ENCODE results near the gene IGFN1.

Gene IGFN1

GRCh38 chr1:201167041-201167991 is 23.3 kb upstream of the IGFN1 start:
- TF ChIP-seq MYC (IDR thresholded peaks at IDR 0.05; ENCODE audit: low read depth, low read length) (no peak), MAX (IDR thresholded peaks at IDR 0.05; ENCODE audit: low read depth, low read length) (no peak), POLR2A (IDR thresholded peaks at IDR 0.05; ENCODE audit: extremely low read depth, insufficient read length) (no peak), CTCF (IDR thresholded peaks at IDR 0.05; ENCODE audit: low read depth, low read length) (no peak)
- H3K4me3 ChIP-seq (ENCODE audit: low read depth, low read length): no peak overlapping the region
- no peak for DNase-seq (ENCODE audit: low read depth)

- DNase-seq (ENCODE audit: low read depth): no peak
- H3K4me3 ChIP-seq (ENCODE audit: low read depth, low read length): no peak overlapping the region
- TF ChIP-seq POLR2A (IDR thresholded peaks at IDR 0.05; ENCODE audit: extremely low read depth, insufficient read length): no peak
- TF ChIP-seq MAX (IDR thresholded peaks at IDR 0.05; ENCODE audit: low read depth, low read length): no peak
- TF ChIP-seq CTCF (IDR thresholded peaks at IDR 0.05; ENCODE audit: low read depth, low read length): no peak
- TF ChIP-seq MYC (IDR thresholded peaks at IDR 0.05; ENCODE audit: low read depth, low read length): no peak
These were observed 21.4 kb upstream of the IGFN1 start for GRCh38 chr1:201169203-201169602.

GRCh38 chr1:201169971-201170532 is 20.6 kb upstream of the IGFN1 start:
- DNase-seq (ENCODE audit: low read depth): no peak
- H3K4me3 ChIP-seq (ENCODE audit: low read depth, low read length): no peak overlapping the region
- TF ChIP-seq MAX (IDR thresholded peaks at IDR 0.05; ENCODE audit: low read depth, low read length): no peak
- TF ChIP-seq POLR2A (IDR thresholded peaks at IDR 0.05; ENCODE audit: extremely low read depth, insufficient read length): no peak
- TF ChIP-seq MYC (IDR thresholded peaks at IDR 0.05; ENCODE audit: low read depth, low read length): no peak
- no peak for TF ChIP-seq CTCF (IDR thresholded peaks at IDR 0.05; ENCODE audit: low read depth, low read length)

GRCh38 chr1:201170533-201171062 is 20.0 kb upstream of the IGFN1 start:
- peak; percentile 87 for DNase-seq (ENCODE audit: low read depth)
- TF ChIP-seq MYC (IDR thresholded peaks at IDR 0.05; ENCODE audit: low read depth, low read length) (no peak), CTCF (IDR thresholded peaks at IDR 0.05; ENCODE audit: low read depth, low read length) (no peak), POLR2A (IDR thresholded peaks at IDR 0.05; ENCODE audit: extremely low read depth, insufficient read length) (no peak), MAX (IDR thresholded peaks at IDR 0.05; ENCODE audit: low read depth, low read length) (no peak)
- peak overlapping the region; percentile 53 for H3K4me3 ChIP-seq (ENCODE audit: low read depth, low read length)

- TF ChIP-seq MYC (IDR thresholded peaks at IDR 0.05; ENCODE audit: low read depth, low read length) (no peak), CTCF (IDR thresholded peaks at IDR 0.05; ENCODE audit: low read depth, low read length) (no peak), MAX (IDR thresholded peaks at IDR 0.05; ENCODE audit: low read depth, low read length) (no peak), POLR2A (IDR thresholded peaks at IDR 0.05; ENCODE audit: extremely low read depth, insufficient read length) (no peak)
- DNase-seq (ENCODE audit: low read depth): peak; percentile 32
- peak overlapping the region; percentile 53 for H3K4me3 ChIP-seq (ENCODE audit: low read depth, low read length)
These were observed 19.3 kb upstream of the IGFN1 start for GRCh38 chr1:201171063-201172036.

All from NB4 (cell line).